GM13976 (cell line): ENCODE data around the gene HTT-AS.

Experiments used
- DNase-seq: peaks from one replicate; pipeline ENCODE4 v3.0.0; 2012; ENCODE audit warnings: low spot score
- in situ Hi-C: fragments of 300-500 bp; cut with MboI; formaldehyde crosslinking; loops from one replicate; pipeline ENCODE4 v1.12.0; 2022; ENCODE audit warnings: low sequenced_read_pairs, mixed read lengths, inconsistent platforms; ENCODE audit not compliant: unreplicated experiment
- TF ChIP-seq, protein P1 (sequence below): IDR thresholded peaks from 2 replicates; pipeline ENCODE4 v1.5.1; 2012; ENCODE audit warnings: borderline replicate concordance, mild to moderate bottlenecking; ENCODE audit not compliant: insufficient read depth; ENCODE audit errors: extremely low read depth, missing control alignments, control extremely low read depth

The HTT-AS gene

DNA sequence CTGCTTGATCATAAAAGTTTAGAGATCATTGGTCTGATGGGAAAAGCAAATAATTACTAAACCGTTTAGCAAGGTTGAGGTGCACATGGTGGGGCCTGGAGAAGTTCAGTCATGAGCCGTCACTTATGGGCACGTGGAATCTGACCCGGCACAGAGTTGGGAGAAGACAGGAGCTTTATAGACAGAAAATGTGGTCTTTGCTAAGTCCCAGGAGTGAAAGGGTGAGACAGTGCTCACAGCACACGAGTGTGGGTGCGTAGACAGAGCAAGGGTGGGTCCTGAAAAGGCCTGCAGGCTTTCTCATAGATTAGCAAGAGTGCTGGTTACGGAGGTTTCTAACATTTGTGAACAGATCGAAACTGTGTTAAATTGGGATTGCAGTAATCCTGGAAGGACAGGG, 44.0 kb upstream of the HTT-AS start:
- in situ Hi-C loops, result no loop called here
- TF ChIP-seq, protein P1, sequence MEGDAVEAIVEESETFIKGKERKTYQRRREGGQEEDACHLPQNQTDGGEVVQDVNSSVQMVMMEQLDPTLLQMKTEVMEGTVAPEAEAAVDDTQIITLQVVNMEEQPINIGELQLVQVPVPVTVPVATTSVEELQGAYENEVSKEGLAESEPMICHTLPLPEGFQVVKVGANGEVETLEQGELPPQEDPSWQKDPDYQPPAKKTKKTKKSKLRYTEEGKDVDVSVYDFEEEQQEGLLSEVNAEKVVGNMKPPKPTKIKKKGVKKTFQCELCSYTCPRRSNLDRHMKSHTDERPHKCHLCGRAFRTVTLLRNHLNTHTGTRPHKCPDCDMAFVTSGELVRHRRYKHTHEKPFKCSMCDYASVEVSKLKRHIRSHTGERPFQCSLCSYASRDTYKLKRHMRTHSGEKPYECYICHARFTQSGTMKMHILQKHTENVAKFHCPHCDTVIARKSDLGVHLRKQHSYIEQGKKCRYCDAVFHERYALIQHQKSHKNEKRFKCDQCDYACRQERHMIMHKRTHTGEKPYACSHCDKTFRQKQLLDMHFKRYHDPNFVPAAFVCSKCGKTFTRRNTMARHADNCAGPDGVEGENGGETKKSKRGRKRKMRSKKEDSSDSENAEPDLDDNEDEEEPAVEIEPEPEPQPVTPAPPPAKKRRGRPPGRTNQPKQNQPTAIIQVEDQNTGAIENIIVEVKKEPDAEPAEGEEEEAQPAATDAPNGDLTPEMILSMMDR, result no peak
- DNase-seq, result no peak

DNA sequence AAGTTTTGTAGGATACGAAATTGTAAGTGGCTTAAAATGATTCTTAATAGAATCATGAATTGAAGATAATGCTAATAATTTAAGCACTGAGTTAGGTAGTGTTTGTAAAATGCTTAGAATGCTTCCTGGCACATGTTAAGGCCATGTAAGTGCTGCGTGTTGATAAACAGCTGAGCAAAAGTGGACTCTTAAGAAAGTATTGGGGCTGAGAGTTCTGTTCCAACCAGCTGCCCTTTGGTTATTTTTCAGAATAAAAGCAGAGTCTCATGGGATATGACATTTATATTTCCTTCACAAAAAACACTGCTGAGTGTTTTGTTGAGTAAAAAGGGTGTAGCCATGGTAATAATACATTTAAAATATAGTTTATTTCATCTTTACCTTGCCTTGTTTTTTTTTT, 42.6 kb upstream of the HTT-AS start:
- in situ Hi-C loops, result no loop called here
- TF ChIP-seq, protein P1, result no peak
- DNase-seq, result no peak

DNA sequence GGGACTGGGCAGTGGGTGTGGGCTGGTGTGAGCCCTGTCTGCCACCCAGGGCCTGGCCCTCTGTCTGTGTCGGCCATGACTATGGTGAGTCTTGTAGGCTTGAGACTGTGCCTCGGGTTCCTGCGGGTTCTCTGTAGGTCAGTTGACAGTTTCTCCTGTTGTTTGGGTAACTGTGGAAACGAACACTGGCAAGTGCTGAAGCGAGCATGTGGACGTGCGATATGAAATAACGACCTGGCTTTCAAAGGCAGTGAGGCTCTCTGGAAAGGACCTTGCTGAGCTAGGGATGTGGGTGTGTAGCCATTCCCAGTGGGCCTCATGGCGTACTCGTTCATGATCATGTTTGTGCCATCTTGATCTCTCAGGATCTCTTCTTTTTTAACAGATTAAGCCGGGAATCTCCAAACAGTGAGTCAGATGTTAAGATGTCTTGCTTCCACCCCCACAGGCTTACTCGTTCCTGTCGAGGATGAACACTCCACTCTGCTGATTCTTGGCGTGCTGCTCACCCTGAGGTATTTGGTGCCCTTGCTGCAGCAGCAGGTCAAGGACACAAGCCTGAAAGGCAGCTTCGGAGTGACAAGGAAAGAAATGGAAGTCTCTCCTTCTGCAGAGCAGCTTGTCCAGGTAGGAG, 41.4 kb upstream of the HTT-AS start:
- TF ChIP-seq, protein P1, result no peak
- in situ Hi-C loops, result no loop called here
- DNase-seq, result no peak

DNA sequence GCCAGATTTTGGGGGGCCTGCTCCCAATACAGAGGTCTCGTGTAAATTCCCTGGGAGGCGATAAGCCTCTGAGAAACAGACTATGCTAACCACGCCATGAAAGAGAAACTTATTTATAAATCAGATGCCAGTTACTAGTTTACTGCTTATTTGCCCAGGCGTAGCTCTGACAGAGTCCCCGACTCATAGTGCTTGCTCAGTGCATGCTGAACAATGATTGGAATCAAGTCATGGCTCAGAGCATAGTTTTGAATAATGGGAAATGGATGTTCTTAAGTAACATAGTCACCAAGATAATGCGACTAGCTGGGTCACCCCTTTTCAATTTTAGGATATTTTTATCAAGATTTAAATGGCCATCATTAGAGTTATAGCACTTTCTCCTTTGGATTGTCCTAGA, 40.0 kb upstream of the HTT-AS start:
- TF ChIP-seq, protein P1, result no peak
- DNase-seq, result no peak
- in situ Hi-C loops, result no loop called here

DNA sequence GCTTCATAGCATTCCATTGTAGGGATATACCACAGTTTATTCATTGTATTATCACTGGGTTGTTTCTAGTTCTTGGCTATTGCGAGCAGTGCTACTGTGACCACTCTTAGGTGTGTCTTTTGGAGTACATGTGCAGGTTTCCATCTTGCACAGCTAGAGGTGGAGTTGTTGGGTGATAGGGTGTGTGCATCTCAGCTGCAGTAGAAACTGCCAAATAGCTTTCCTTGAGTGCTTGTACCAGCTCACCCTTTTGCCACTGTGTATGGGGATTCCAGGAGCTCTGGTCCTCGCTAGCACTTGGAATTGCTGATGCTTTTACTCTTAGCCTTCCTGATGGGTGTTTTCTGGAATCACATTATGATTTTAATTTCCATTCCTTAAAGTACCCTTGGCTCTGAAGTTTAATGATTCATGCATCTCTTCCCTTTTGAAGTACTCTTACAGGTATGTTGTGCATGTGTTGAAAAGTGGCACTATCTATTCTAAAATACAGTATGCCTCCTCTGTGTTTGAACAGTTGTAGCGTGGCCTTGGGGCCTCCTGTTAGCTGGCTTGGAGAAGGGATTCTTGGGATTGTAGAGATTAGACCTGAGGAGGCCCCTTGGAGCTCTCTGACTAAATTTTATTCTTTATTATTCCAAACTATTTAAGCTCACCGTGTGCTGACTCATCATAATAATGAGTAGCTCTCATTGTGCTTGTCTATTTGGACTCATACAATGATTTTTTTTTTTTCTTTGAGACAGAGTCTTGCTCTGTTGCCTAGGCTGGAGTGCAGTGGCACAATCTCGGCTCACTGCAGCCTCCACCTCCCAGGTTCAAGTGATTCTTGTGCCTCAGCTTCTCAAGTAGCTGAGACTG, 38.5 kb upstream of the HTT-AS start:
- DNase-seq, result no peak
- in situ Hi-C loops, result no loop called here
- TF ChIP-seq, protein P1, result no peak

DNA sequence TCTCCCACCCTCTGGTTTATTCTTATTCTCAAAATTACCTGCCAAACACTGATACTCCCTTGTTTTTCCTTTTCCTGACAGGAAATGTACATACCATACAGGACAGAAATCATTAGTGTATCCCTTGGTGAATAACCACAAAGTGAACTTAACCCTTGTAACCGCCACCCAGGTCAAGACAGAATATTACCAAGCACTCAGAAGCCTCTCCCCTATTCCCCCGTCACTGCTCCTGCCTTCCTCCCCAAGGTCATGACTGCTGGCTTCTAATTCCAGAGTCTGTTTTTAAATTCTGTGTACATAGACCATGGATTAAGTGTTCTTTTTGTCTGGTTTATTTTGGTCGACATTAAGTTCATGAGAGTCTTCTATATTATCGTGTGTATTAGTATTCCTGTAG, 37.9 kb upstream of the HTT-AS start:
- in situ Hi-C loops, result no loop called here
- DNase-seq, result no peak
- TF ChIP-seq, protein P1, result no peak

DNA sequence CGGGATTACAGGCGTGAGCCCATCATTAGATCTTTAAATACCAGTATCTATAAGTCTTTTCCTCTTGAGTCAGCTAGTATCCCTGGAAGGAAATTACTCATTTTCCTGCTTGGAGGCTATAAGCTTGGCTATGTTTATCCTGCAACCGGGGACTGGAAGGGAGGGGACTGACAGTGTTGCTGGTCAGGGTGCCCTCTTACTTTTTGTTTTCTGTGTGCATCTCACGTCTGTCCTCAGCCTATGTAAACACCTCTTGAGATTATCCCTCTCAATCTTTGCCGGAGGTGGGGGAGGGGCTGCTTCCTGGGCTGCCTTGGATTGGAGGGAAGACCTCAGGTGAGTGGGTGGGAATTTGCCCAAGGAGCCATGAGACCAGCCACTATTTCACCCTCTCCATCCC, 37.1 kb upstream of the HTT-AS start:
- DNase-seq, result no peak
- TF ChIP-seq, protein P1, result no peak
- in situ Hi-C loops, result no loop called here
